ENCODE data around the gene ZNF330. TPM values are rescaled to one million over a fixed set of nuclear protein-coding genes. Genes with fewer than 3 reads are reported as not detected.

Gene ZNF330
- total and polyA plus RNA-seq, 10 of the 15 experiments (the other 5 are each of a cell fraction or from before 2014, with no cell fraction given) = 31.3 to 57.6 (median 44.3) TPM

GRCh38 chr4:141192564-141192963 is 28.1 kb upstream of the ZNF330 start:
- no peak for FAIRE-seq
- POLR2A ChIA-PET = no interaction called here
- Histone ChIP-seq H2AFZ (ENCODE audit: control insufficient read depth, low read depth, low read length) (no peak overlapping the region), H3K9me3 (replicated peaks; ENCODE audit: control insufficient read depth, insufficient read depth, low read length) (no peaks in the 10 kb centered on the region), H3K4me1 (ENCODE audit: control insufficient read depth, insufficient read depth, low read length) (no peaks in the 10 kb centered on the region), H3K9ac (ENCODE audit: control insufficient read depth, insufficient read depth, low read length) (no peak overlapping the region), H3K79me2 (ENCODE audit: control insufficient read depth, insufficient read depth, low read length) (no peaks in the 10 kb centered on the region), H3K27me3 (replicated peaks in 1 of 2; ENCODE audit: control insufficient read depth in 2 of 2, insufficient read depth in 2 of 2, low read length in 1 of 2) (no peaks in the 10 kb centered on the region), H3K27ac (ENCODE audit: control insufficient read depth, insufficient read depth) (no peak overlapping the region), H3K36me3 (ENCODE audit: control insufficient read depth in 2 of 2, insufficient read depth in 2 of 2, low read length in 1 of 2) (no peaks in the 10 kb centered on the region), H3K4me3 (no peak overlapping the region), H4K20me1 (ENCODE audit: control insufficient read depth, insufficient read depth) (no peaks in the 10 kb centered on the region), H3K4me2 (ENCODE audit: control insufficient read depth, insufficient read depth) (no peak overlapping the region)
- no TSS peak for BruUV-seq (replicated peaks)
- in situ Hi-C loops (cut with MboI) = no loop called here
- ATAC-seq = no peak
- WGBS (ENCODE audit: insufficient coverage, insufficient replicate concordance, low lambda C conversion rate, missing lambda C conversion rate) = 75% methylated on average over 2 of the region's 2 CpGs
- CTCF ChIA-PET = no interaction called here
- intact Hi-C loops (cut with micrococcal nuclease; ENCODE audit: unreplicated experiment) = no loop called here
- TF ChIP-seq RCOR1 (conservative IDR thresholded peaks at IDR 0.05; ENCODE audit: low read depth, low read length) = no peak
- no peak for TF ChIP-seq NKRF (conservative IDR thresholded peaks at IDR 0.05)
- no peak for TF ChIP-seq SRF (IDR thresholded peaks at IDR 0.05; ENCODE audit: low read depth in 2 of 2, low read length in 2 of 2)
- TF ChIP-seq NFXL1 (IDR thresholded peaks at IDR 0.05; ENCODE audit: borderline replicate concordance) = no peak
- TF ChIP-seq PBX3 (IDR thresholded peaks at IDR 0.05; ENCODE audit: insufficient replicate concordance, low read depth, low read length) = no peak
- no peak for TF ChIP-seq SMAD5 (IDR thresholded peaks at IDR 0.05; ENCODE audit: low read depth)
- no peak for TF ChIP-seq ZZZ3 (IDR thresholded peaks at IDR 0.05; ENCODE audit: control insufficient read depth, insufficient read length, low read depth)
- SMC1A ChIA-PET (ENCODE audit: uncharacterized antibody, unreplicated experiment) = no interaction called here
- no peak for DNase-seq (ENCODE audit: low read depth, low spot score)
- RAD21 ChIA-PET (ENCODE audit: unreplicated experiment) = no interaction called here

Data from GM12878 (cell line).